Testis (tissue), 2 donors: ENCODE results near the gene JMJD8.

Source experiments
- CTCF ChIP-seq, 3 experiments: fragments of 450-650 bp in 2 of 3; fragments of 200-600 bp in 1 of 3; sonication (generic) in 1 of 3; IDR thresholded peaks; one replicate each; pipeline ENCODE4 v1.5.1; 2016 to 2019; ENCODE audit warnings: antibody characterized with exemption in 3 of 3, mild to moderate bottlenecking in 2 of 3, moderate library complexity in 1 of 3
- POLR2A ChIP-seq: fragments of 450-650 bp; IDR thresholded peaks from one replicate; pipeline ENCODE4 v1.6.1; 2017; ENCODE audit warnings: antibody characterized with exemption, mild to moderate bottlenecking, moderate library complexity

- TF ChIP-seq CTCF (IDR thresholded peaks at IDR 0.05), result no peak
- no peak for TF ChIP-seq POLR2A
Measured at GRCh38 chr16:672851-673250, 11.3 kb downstream of the JMJD8 start.
